Ovary (tissue), 9 donors: Measurements from ENCODE around the gene PTCRA. TPM values are rescaled to one million over a fixed set of nuclear protein-coding genes. Genes with fewer than 3 reads are reported as not detected.

Source experiments
- DNase-seq, 5 donors: peaks; one replicate each; pipeline ENCODE4 v3.0.0-alpha.2; 2019 to 2020
- H3K27ac ChIP-seq, 2 donors: fragments of 200-600 bp; one replicate each; pipeline versions ENCODE4 v1.5.1 to v1.8.0; 2019 to 2022
- H3K27me3 ChIP-seq: fragments of 200-600 bp; one replicate; pipeline ENCODE4 v1.8.0; 2022
- H3K36me3 ChIP-seq: fragments of 200-600 bp; sonication (generic); one replicate; pipeline ENCODE4 v1.5.1; 2019
- H3K4me1 ChIP-seq: one replicate; pipeline ENCODE4 v1.8.1; 2013; ENCODE audit warnings: mild to moderate bottlenecking, moderate library complexity; ENCODE audit not compliant: insufficient read depth
- H3K4me3 ChIP-seq: fragments of 200-600 bp; sonication (generic); one replicate; pipeline ENCODE4 v1.5.1; 2017
- H3K9me3 ChIP-seq, 2 donors: fragments of 200-600 bp in 1 of 2; sonication (generic) in 1 of 2; one replicate each; pipeline versions ENCODE4 v1.5.1 to v1.8.1; 2013 to 2019; ENCODE audit warnings: mild to moderate bottlenecking in 1 of 2, moderate library complexity in 1 of 2
- CTCF ChIP-seq, 3 donors: fragments of 450-650 bp in 2 of 3; fragments of 200-600 bp in 1 of 3; IDR thresholded peaks; one replicate each; pipeline versions ENCODE4 v1.5.1 to v1.8.0; 2016 to 2022; ENCODE audit warnings: antibody characterized with exemption in 3 of 3, mild to moderate bottlenecking in 1 of 3
- EP300 ChIP-seq: sonication (generic); formaldehyde crosslinking; IDR thresholded peaks from one replicate; pipeline ENCODE4 v1.6.1; 2017; ENCODE audit warnings: antibody characterized with exemption
- POLR2A ChIP-seq: fragments of 450-650 bp; IDR thresholded peaks from one replicate; pipeline ENCODE4 v1.6.1; 2017; ENCODE audit warnings: antibody characterized with exemption, mild to moderate bottlenecking, moderate library complexity
- WGBS, 3 donors: extraction: QIAGEN DNeasy Blood & Tissue Kit in 1 of 3; methylation state at CpG; one replicate each; pipeline versions ENCODE4 v1.1.5 to v1.1.7; 2013 to 2017; 5-methylcytosine and 5-hydroxymethylcytosine counted together
- intact Hi-C, 4 donors: fragments of 100-400 bp; cut with DNase I; formaldehyde crosslinking; loops; one replicate each; pipeline versions ENCODE4 v1.11.0 to v1.15.1; 2022 to 2023
- polyA plus RNA-seq, 2 donors: library from polyadenylated mRNA; stranded (reverse); fragments of 200-250 nt in 1 of 2; fragments of 350-450 nt in 1 of 2; fragmentation: Illumina TruSeq in 1 of 2; extraction: RNeasy Lipid Tissue Mini Kit (QIAGEN cat#74804) in 1 of 2; gene quantifications; one replicate each; pipeline ENCODE4 v1.2.3, GENCODE V29; 2013 to 2014
- total RNA-seq, 7 donors: library from RNA; depleted of rRNA in 2 of 7; stranded (reverse); fragments of >200 nt in 2 of 7; fragmentation: NEBNext Ultra II Directional in 3 of 7; extraction: Animal tissue kit (Norgen Biotek cat#: 25700) in 3 of 7; gene quantifications; one replicate each; pipeline versions ENCODE4 v1.1.0 to v1.2.4, GENCODE V29; 2016 to 2023
- donor health status: DM: no; HTN: no; CAD: no; lungs with moderate emphysema.
- donor health status: DM: no; HTN: no; CAD: no.
- donor health status: Bipolar disorder and iron deficiency.
- donor health status: DM: yes; HTN: yes; CAD: no.
- donor health status: DM: no; HTN: no; CAD: no.
- donor health status: DM: yes; HTN: yes; CAD: no.

PTCRA gene
- total and polyA plus RNA-seq, 9 donors, result 0.55 TPM; not detected in 8

- no peaks in the 10 kb centered on the region for H3K9me3 ChIP-seq
- no peak for TF ChIP-seq POLR2A
- TF ChIP-seq CTCF (IDR thresholded peaks at IDR 0.05), result no peak
- TF ChIP-seq EP300, result no peak
- H3K4me3 ChIP-seq, result peak overlapping the region; percentile 43
- peaks cover 5% of the 10 kb centered on the region for H3K4me1 ChIP-seq
- H3K27ac ChIP-seq, result no peak overlapping the region
- intact Hi-C loops, result loop anchor here in 1 of 4 donors (10.0 kb wide), 1 partner anchor 45 kb away; the partner anchor contains the start of gene PTCRA
- DNase-seq, result no peak
- peaks cover 3% of the 10 kb centered on the region for H3K36me3 ChIP-seq
- no peaks in the 10 kb centered on the region for H3K27me3 ChIP-seq
- 5 to 36% (median 10%) methylated on average over 13 of the region's 13 CpGs for WGBS, 3 donors
These were observed 44.0 kb downstream of the PTCRA start for GRCh38 chr6:42959917-42960242.

- H3K27ac ChIP-seq, result no peak within 1 kb of the TSS
- H3K4me1 ChIP-seq, result peaks cover 5% of the 10 kb centered on the region
- no peak for TF ChIP-seq POLR2A
- H3K9me3 ChIP-seq, result no peaks in the 10 kb centered on the region
- H3K4me3 ChIP-seq, result peak within 1 kb of the TSS; percentile 43
- WGBS, 3 donors, result 1 to 5% (median 2%) methylated on average over 38 to 62 of the region's 62 CpGs
- intact Hi-C loops, result loop anchor here in 1 of 4 donors (10.0 kb wide), 1 partner anchor 46 kb away; the partner anchor contains the start of gene PTCRA
- H3K36me3 ChIP-seq, result peaks cover 3% of the 10 kb centered on the region
- DNase-seq, result peak; percentile 48 to 74 (median 55)
- H3K27me3 ChIP-seq, result no peaks in the 10 kb centered on the region
These were observed 44.6 kb downstream of the PTCRA start, which contains the start of gene GNMT for GRCh38 chr6:42960243-42961019. Gene GNMT, plus strand, starts transcription at chr6:42960754. Its CDS starts 14 bp downstream, at chr6:42960768.

- peaks cover 5% of the 10 kb centered on the region for H3K4me1 ChIP-seq
- peaks cover 3% of the 10 kb centered on the region for H3K36me3 ChIP-seq
- DNase-seq, result no peak
- intact Hi-C loops, result loop anchor here in 1 of 4 donors (10.0 kb wide), 1 partner anchor 46 kb away; the partner anchor contains the start of gene PTCRA
- H3K9me3 ChIP-seq, result no peaks in the 10 kb centered on the region
- no peak for TF ChIP-seq EP300
- no peak for TF ChIP-seq POLR2A
- TF ChIP-seq CTCF (IDR thresholded peaks at IDR 0.05), result no peak
- no peak overlapping the region for H3K27ac ChIP-seq
- 15 to 34% (median 27%) methylated on average over 9 to 15 of the region's 15 CpGs for WGBS, 3 donors
- H3K4me3 ChIP-seq, result peak overlapping the region; percentile 43
- H3K27me3 ChIP-seq, result no peaks in the 10 kb centered on the region
These were observed 45.2 kb downstream of the PTCRA start for GRCh38 chr6:42961020-42961470.

GRCh38 chr6:42962096-42962495 lies 46.2 kb downstream of the PTCRA start:
- intact Hi-C loops, result loop anchor here in 1 of 4 donors (10.0 kb wide), 1 partner anchor 47 kb away; the partner anchor contains the start of gene PTCRA
- no peak for DNase-seq
- 86 to 90% (median 89%) methylated on average over 12 of the region's 12 CpGs for WGBS, 3 donors
- Histone ChIP-seq H3K27me3 (no peaks in the 10 kb centered on the region), H3K4me3 (no peak overlapping the region), H3K27ac (no peak overlapping the region), H3K4me1 (peaks cover 5% of the 10 kb centered on the region), H3K9me3 (no peaks in the 10 kb centered on the region), H3K36me3 (peaks cover 3% of the 10 kb centered on the region)
- TF ChIP-seq CTCF (IDR thresholded peaks at IDR 0.05) (no peak), POLR2A (no peak), EP300 (no peak)
